ENCODE results near the gene FAM32A. TPM values are rescaled to one million over a fixed set of nuclear protein-coding genes. Genes with fewer than 3 reads are reported as not detected.
"Not testable (repeated sequence)": the region's sequence is repeated elsewhere in the genome, so short reads cannot be mapped to it uniquely, and the experiment has no call there.

Gene FAM32A
- total RNA-seq, 1 donor from 2014 or later: 82.9 TPM

DNA sequence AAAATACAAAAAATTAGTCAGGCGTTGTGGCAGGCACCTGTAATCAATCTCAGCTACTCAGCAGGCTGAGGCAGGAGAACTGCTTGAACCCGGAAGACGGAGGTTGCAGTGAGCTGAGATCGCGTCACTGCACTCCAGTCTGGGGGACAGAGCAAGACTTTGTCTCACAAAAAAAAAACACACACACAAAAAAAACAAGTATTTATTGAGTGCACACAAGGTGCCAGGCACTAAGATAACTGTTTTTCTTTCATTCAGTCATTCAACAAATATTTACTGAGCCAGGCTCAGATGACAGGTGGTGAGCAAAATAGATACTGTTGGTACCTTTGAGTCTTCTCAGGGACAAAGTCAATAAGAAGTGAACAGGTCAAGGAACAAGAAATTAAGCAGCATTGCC, 18.2 kb upstream of the FAM32A start:
- no peak overlapping the region for H3K4me3 ChIP-seq (ENCODE audit: low read depth, low read length)
- TF ChIP-seq CTCF (IDR thresholded peaks at IDR 0.05; ENCODE audit: insufficient read depth, low read length, severe bottlenecking): no peak
- no peak for FAIRE-seq
- no peak for DNase-seq (ENCODE audit: low read depth)
- H3K36me3 ChIP-seq (ENCODE audit: control insufficient read depth, insufficient read depth, low read length): no peaks in the 10 kb centered on the region
- H3K27me3 ChIP-seq (ENCODE audit: control insufficient read depth, insufficient read depth, low read length): no peaks in the 10 kb centered on the region

DNA sequence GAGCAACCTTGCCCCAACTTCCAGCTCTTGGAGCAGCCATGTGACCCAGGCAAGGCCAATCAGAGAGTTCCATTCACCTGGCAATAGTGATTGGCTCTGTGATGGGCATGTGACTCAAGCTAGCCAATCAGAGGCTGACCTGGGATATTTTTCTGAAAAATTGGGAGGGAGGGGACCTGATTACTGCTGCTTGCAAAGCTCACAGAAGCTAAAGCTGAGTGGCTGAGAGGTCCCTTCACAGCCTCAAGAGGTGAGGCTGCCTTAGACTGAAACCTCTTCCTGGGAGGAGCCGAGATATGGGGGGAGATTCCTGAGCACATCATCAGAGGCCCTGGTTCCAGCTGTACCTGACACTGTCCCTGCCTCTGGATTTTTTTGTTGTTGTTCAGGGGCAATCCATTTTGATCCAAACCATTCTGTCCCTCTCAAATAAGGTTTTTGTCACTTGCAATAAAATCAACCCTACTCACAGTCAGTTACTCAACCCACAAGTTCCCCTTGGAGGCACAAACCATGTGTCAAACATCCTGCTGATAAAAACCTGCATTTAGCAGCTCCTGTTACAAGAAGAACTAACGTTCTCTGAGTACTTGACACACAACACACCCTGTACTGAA, 16.6 kb upstream of the FAM32A start:
- TF ChIP-seq CTCF (IDR thresholded peaks at IDR 0.05; ENCODE audit: insufficient read depth, low read length, severe bottlenecking): no peak
- peak; percentile 36 for DNase-seq (ENCODE audit: low read depth)
- Histone ChIP-seq H3K36me3 (ENCODE audit: control insufficient read depth, insufficient read depth, low read length) (no peaks in the 10 kb centered on the region), H3K4me3 (ENCODE audit: low read depth, low read length) (no peak overlapping the region), H3K27me3 (ENCODE audit: control insufficient read depth, insufficient read depth, low read length) (no peaks in the 10 kb centered on the region)
- FAIRE-seq: no peak

DNA sequence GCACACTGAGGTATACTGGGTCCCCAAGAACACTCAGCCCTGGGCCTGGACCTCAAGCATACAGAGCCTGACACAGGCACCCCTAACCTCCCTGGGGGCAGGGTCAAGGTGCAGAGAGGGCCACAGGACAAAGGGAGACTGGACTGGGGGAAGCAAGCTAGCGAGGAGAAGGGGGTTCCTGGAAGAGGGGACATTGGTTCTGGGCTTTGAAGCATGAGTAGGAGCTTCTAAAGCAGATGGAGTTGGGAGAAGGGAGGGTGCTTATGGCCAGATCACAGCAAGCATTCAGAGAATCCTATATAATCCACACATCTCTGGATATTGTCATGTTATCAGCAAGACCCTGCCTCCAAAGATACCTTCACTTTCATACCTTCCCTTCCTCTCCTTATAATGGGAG, 15.1 kb upstream of the FAM32A start:
- Histone ChIP-seq H3K27me3 (ENCODE audit: control insufficient read depth, insufficient read depth, low read length) (no peaks in the 10 kb centered on the region), H3K4me3 (ENCODE audit: low read depth, low read length) (no peak overlapping the region), H3K36me3 (ENCODE audit: control insufficient read depth, insufficient read depth, low read length) (no peaks in the 10 kb centered on the region)
- no peak for TF ChIP-seq CTCF (IDR thresholded peaks at IDR 0.05; ENCODE audit: insufficient read depth, low read length, severe bottlenecking)
- DNase-seq (ENCODE audit: low read depth): no peak
- FAIRE-seq: no peak

- no peak overlapping the region for H3K4me3 ChIP-seq (ENCODE audit: low read depth, low read length)
- FAIRE-seq (no peak), DNase-seq (ENCODE audit: low read depth) (no peak)
- H3K36me3 ChIP-seq (ENCODE audit: control insufficient read depth, insufficient read depth, low read length): no peaks in the 10 kb centered on the region
- no peaks in the 10 kb centered on the region for H3K27me3 ChIP-seq (ENCODE audit: control insufficient read depth, insufficient read depth, low read length)
- no peak for TF ChIP-seq CTCF (IDR thresholded peaks at IDR 0.05; ENCODE audit: insufficient read depth, low read length, severe bottlenecking)
Measured at GRCh38 chr19:16175954-16176353, 9.3 kb upstream of the FAM32A start.

DNA sequence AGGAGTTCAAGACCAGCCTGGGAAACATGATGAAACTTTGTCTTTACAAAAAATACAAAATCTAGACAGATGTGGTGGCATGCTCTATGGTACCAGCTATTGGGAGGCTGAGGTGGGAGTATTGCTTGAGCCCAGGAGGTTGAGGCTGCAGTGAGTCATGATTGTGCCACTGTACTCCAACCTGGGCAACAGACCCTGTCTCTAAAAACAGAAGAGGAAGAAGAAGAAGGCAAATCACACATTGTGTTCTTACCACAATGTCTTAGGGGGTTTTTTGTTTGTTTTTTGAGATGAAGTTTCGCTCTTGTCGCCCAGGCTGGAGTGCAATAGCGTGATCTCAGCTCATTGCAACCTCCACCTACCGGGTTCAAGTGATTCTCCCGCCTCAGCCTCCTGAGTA, 6.3 kb upstream of the FAM32A start:
- FAIRE-seq; H3K4me3 ChIP-seq (ENCODE audit: low read depth, low read length); DNase-seq (ENCODE audit: low read depth); H3K27me3 ChIP-seq (ENCODE audit: control insufficient read depth, insufficient read depth, low read length); H3K36me3 ChIP-seq (ENCODE audit: control insufficient read depth, insufficient read depth, low read length): not testable (repeated sequence)

DNA sequence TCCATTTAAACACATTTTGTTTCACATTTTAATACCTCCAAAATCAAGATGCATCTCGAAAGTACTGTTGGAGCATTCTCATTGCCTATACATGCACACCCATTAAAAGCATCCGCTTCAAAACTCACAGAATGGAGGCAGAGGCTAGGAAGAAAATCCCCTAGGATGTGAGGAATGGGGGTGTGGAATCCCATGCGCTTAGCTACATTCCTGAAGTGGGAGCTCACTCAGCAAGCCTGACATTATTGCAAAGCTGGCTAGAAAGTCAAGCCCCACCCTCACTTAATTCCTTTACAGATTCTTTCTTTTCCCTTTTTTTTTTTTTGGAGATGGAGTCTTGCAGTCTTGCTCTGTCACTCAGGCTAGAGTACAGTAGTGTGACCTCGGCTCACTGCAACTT, 4.6 kb upstream of the FAM32A start:
- DNase-seq (ENCODE audit: low read depth) (peak; percentile 63), FAIRE-seq (no peak)
- Histone ChIP-seq H3K36me3 (ENCODE audit: control insufficient read depth, insufficient read depth, low read length) (no peaks in the 10 kb centered on the region), H3K4me3 (ENCODE audit: low read depth, low read length) (no peak overlapping the region), H3K27me3 (ENCODE audit: control insufficient read depth, insufficient read depth, low read length) (no peaks in the 10 kb centered on the region)
- TF ChIP-seq CTCF (IDR thresholded peaks at IDR 0.05; ENCODE audit: insufficient read depth, low read length, severe bottlenecking): no peak
